HS-27A (cell line): ENCODE results near the gene MYO5B.

ENCODE experiments used
- DNase-seq: peaks from one replicate; pipeline ENCODE4 v3.0.0-alpha.2; 2012; ENCODE audit warnings: low read depth, missing footprints

Gene MYO5B

GRCh38 chr18:49880661-49881060, 314.3 kb downstream of the MYO5B start:
- DNase-seq: no peak

GRCh38 chr18:49879271-49879580, 315.7 kb downstream of the MYO5B start:
- no peak for DNase-seq

- DNase-seq: no peak
Observed at GRCh38 chr18:49878567-49879270, 316.2 kb downstream of the MYO5B start.

- no peak for DNase-seq
Observed at GRCh38 chr18:49878015-49878414, 316.9 kb downstream of the MYO5B start.

GRCh38 chr18:49876536-49876935, 318.4 kb downstream of the MYO5B start:
- no peak for DNase-seq

- DNase-seq: no peak
Observed at GRCh38 chr18:49875783-49876182, 319.2 kb downstream of the MYO5B start.

GRCh38 chr18:49875155-49875554, 319.8 kb downstream of the MYO5B start:
- DNase-seq: no peak

GRCh38 chr18:49874238-49874637, 320.7 kb downstream of the MYO5B start:
- DNase-seq: no peak

GRCh38 chr18:49869354-49869753, 325.6 kb downstream of the MYO5B start:
- no peak for DNase-seq

GRCh38 chr18:49866680-49867079, 328.3 kb downstream of the MYO5B start:
- DNase-seq: no peak

- DNase-seq: no peak
Observed at GRCh38 chr18:49865401-49865800, 329.5 kb downstream of the MYO5B start.

GRCh38 chr18:49863769-49864621, 331.0 kb downstream of the MYO5B start:
- DNase-seq: no peak

GRCh38 chr18:49862656-49863385, 332.1 kb downstream of the MYO5B start:
- DNase-seq: no peak

GRCh38 chr18:49861659-49862058, 333.3 kb downstream of the MYO5B start:
- DNase-seq: no peak

- DNase-seq: no peak
Observed at GRCh38 chr18:49859725-49860124, 335.2 kb downstream of the MYO5B start.

- no peak for DNase-seq
Observed at GRCh38 chr18:49859021-49859359, 336.0 kb downstream of the MYO5B start.

- DNase-seq: peak; percentile 49
Observed at GRCh38 chr18:49858309-49859020, 336.5 kb downstream of the MYO5B start.

- DNase-seq: no peak
Observed at GRCh38 chr18:49857708-49858107, 337.2 kb downstream of the MYO5B start.

GRCh38 chr18:49856496-49856895, 338.5 kb downstream of the MYO5B start:
- no peak for DNase-seq

GRCh38 chr18:49855711-49856415, 339.1 kb downstream of the MYO5B start:
- no peak for DNase-seq

- DNase-seq: no peak
Observed at GRCh38 chr18:49854681-49855080, 340.3 kb downstream of the MYO5B start.

- DNase-seq: no peak
Observed at GRCh38 chr18:49853436-49853835, 341.5 kb downstream of the MYO5B start.
